Stimulated activated naive B cell treated with anti-CD40 and anti-IgM and Interleukin-4, amounts not matched to agents 10 μg/mL and 1 μg/mL and 100 μg/mL, for 72 hours (primary cell): Measurements from ENCODE around the gene TMEM198.
A peak's percentile ranks its signal among the peaks of the same experiment; 100 is the strongest.

Source experiments
- ATAC-seq, 2 donors: fragments of 150-1000 bp; cut with Tn5 transposase; replicated peaks; 2 replicates each; pipeline ENCODE4 v1.10.0; 2021; ENCODE audit warnings: moderate library complexity in 1 of 2
- DNase-seq: peaks from one replicate; pipeline ENCODE4 v3.0.0; 2021
- H3K27ac Mint-ChIP-seq: one replicate; pipeline ENCODE4 v1.8.0; 2022; ENCODE audit warnings: mild to moderate bottlenecking, mixed read lengths
- H3K27me3 Mint-ChIP-seq, 2 donors: one replicate each; pipeline ENCODE4 v1.8.0; 2022; ENCODE audit warnings: mixed read lengths in 2 of 2
- H3K36me3 Mint-ChIP-seq, 2 donors: one replicate each; pipeline ENCODE4 v1.8.0; 2022; ENCODE audit warnings: mixed read lengths in 2 of 2, mild to moderate bottlenecking in 1 of 2
- H3K4me1 Mint-ChIP-seq, 2 donors: one replicate each; pipeline ENCODE4 v1.8.0; 2022; ENCODE audit warnings: mixed read lengths in 2 of 2, mild to moderate bottlenecking in 1 of 2
- H3K4me3 Mint-ChIP-seq, 2 donors: one replicate each; pipeline ENCODE4 v1.8.0; 2022; ENCODE audit warnings: mild to moderate bottlenecking in 2 of 2, mixed read lengths in 2 of 2, moderate library complexity in 1 of 2
- H3K9me3 Mint-ChIP-seq, 2 donors: one replicate each; pipeline ENCODE4 v1.8.0; 2022; ENCODE audit warnings: mixed read lengths in 2 of 2, mild to moderate bottlenecking in 1 of 2

Gene TMEM198

GRCh38 chr2:219539926-219540678 is 3.7 kb upstream of the TMEM198 start:
- Mint-ChIP-seq H3K27ac (no peak overlapping the region), H3K36me3 (peaks cover 24 to 36% of the 10 kb centered on the region in 2 donors), H3K9me3 (no peaks in the 10 kb centered on the region), H3K4me1 (peaks cover 14 to 29% of the 10 kb centered on the region in 2 donors), H3K27me3 (peaks cover 54 to 88% of the 10 kb centered on the region in 2 donors), H3K4me3 (no peak overlapping the region)
- ATAC-seq (no peak), DNase-seq (no peak)

- no peaks in the 10 kb centered on the region for H3K9me3 Mint-ChIP-seq
- no peak for DNase-seq
- H3K27me3 Mint-ChIP-seq = peaks cover 49 to 88% of the 10 kb centered on the region in 2 donors
- peaks cover 14 to 29% of the 10 kb centered on the region in 2 donors for H3K4me1 Mint-ChIP-seq
- H3K36me3 Mint-ChIP-seq = peaks cover 24 to 36% of the 10 kb centered on the region in 2 donors
- no peak overlapping the region for H3K4me3 Mint-ChIP-seq
- peak overlapping the region; percentile 3 for H3K27ac Mint-ChIP-seq
- no peak for ATAC-seq
Observed at GRCh38 chr2:219540784-219541504, 2.9 kb upstream of the TMEM198 start.

GRCh38 chr2:219541611-219542180 is 2.1 kb upstream of the TMEM198 start:
- peak overlapping the region; percentile 29 to 64 for H3K4me3 Mint-ChIP-seq
- peaks cover 50 to 88% of the 10 kb centered on the region in 2 donors for H3K27me3 Mint-ChIP-seq
- ATAC-seq = peak; percentile 65 to 72
- no peak overlapping the region for H3K27ac Mint-ChIP-seq
- no peaks in the 10 kb centered on the region for H3K9me3 Mint-ChIP-seq
- H3K36me3 Mint-ChIP-seq = peaks cover 24 to 36% of the 10 kb centered on the region in 2 donors
- H3K4me1 Mint-ChIP-seq = peaks cover 14 to 29% of the 10 kb centered on the region in 2 donors
- peak; percentile 82 for DNase-seq

GRCh38 chr2:219542931-219543595 is 765 bp upstream of the TMEM198 start:
- H3K4me1 Mint-ChIP-seq = peaks cover 14 to 29% of the 10 kb centered on the region in 2 donors
- H3K27ac Mint-ChIP-seq = no peak overlapping the region
- ATAC-seq (peak; percentile 58 to 59), DNase-seq (peak; percentile 12)
- peaks cover 21 to 34% of the 10 kb centered on the region in 2 donors for H3K36me3 Mint-ChIP-seq
- H3K27me3 Mint-ChIP-seq = peaks cover 55 to 86% of the 10 kb centered on the region in 2 donors
- no peaks in the 10 kb centered on the region for H3K9me3 Mint-ChIP-seq
- H3K4me3 Mint-ChIP-seq = peak overlapping the region; percentile 83 to 84

GRCh38 chr2:219544567-219544966 is 739 bp downstream of the TMEM198 start:
- Mint-ChIP-seq H3K27me3 (peaks cover 58 to 87% of the 10 kb centered on the region in 2 donors), H3K9me3 (no peaks in the 10 kb centered on the region), H3K4me1 (peaks cover 14 to 29% of the 10 kb centered on the region in 2 donors), H3K36me3 (peaks cover 9 to 21% of the 10 kb centered on the region in 2 donors), H3K27ac (peak overlapping the region; percentile 90), H3K4me3 (peak overlapping the region; percentile 83 to 84)
- DNase-seq (no peak), ATAC-seq (no peak)

- DNase-seq = no peak
- peaks cover 56 to 87% of the 10 kb centered on the region in 2 donors for H3K27me3 Mint-ChIP-seq
- ATAC-seq = no peak
- H3K36me3 Mint-ChIP-seq = peaks cover 8 to 13% of the 10 kb centered on the region in 2 donors
- H3K9me3 Mint-ChIP-seq = no peaks in the 10 kb centered on the region
- no peak overlapping the region for H3K4me3 Mint-ChIP-seq
- no peak overlapping the region for H3K27ac Mint-ChIP-seq
- H3K4me1 Mint-ChIP-seq = peaks cover 14 to 29% of the 10 kb centered on the region in 2 donors
Observed at GRCh38 chr2:219545295-219545942, 1.6 kb downstream of the TMEM198 start.

- Mint-ChIP-seq H3K27ac (no peak overlapping the region), H3K4me3 (no peak overlapping the region), H3K4me1 (peaks cover 16 to 29% of the 10 kb centered on the region in 2 donors), H3K36me3 (peaks cover 5 to 12% of the 10 kb centered on the region in 2 donors), H3K9me3 (no peaks in the 10 kb centered on the region), H3K27me3 (peaks cover 56 to 87% of the 10 kb centered on the region in 2 donors)
- DNase-seq (no peak), ATAC-seq (no peak)
Observed at GRCh38 chr2:219545943-219546352, 2.1 kb downstream of the TMEM198 start.

- peaks cover 63 to 85% of the 10 kb centered on the region in 2 donors for H3K27me3 Mint-ChIP-seq
- H3K27ac Mint-ChIP-seq = no peak overlapping the region
- DNase-seq = no peak
- H3K4me1 Mint-ChIP-seq = peaks cover 18 to 26% of the 10 kb centered on the region in 2 donors
- no peak overlapping the region for H3K4me3 Mint-ChIP-seq
- H3K9me3 Mint-ChIP-seq = no peaks in the 10 kb centered on the region
- ATAC-seq = no peak
- H3K36me3 Mint-ChIP-seq = peaks cover 0 to 7% of the 10 kb centered on the region in 2 donors
Observed at GRCh38 chr2:219547621-219548020, 3.8 kb downstream of the TMEM198 start.

GRCh38 chr2:219548990-219549389 is 5.2 kb downstream of the TMEM198 start:
- H3K4me1 Mint-ChIP-seq = peaks cover 15 to 21% of the 10 kb centered on the region in 2 donors
- peaks cover 0 to 7% of the 10 kb centered on the region in 2 donors for H3K36me3 Mint-ChIP-seq
- H3K27me3 Mint-ChIP-seq = peaks cover 71 to 91% of the 10 kb centered on the region in 2 donors
- no peaks in the 10 kb centered on the region for H3K9me3 Mint-ChIP-seq
- H3K4me3 Mint-ChIP-seq = no peak overlapping the region
- no peak for ATAC-seq
- H3K27ac Mint-ChIP-seq = no peak overlapping the region
- no peak for DNase-seq

- peaks cover 73 to 92% of the 10 kb centered on the region in 2 donors for H3K27me3 Mint-ChIP-seq
- H3K9me3 Mint-ChIP-seq = no peaks in the 10 kb centered on the region
- H3K4me3 Mint-ChIP-seq = no peak overlapping the region
- no peak for DNase-seq
- no peak overlapping the region for H3K27ac Mint-ChIP-seq
- H3K36me3 Mint-ChIP-seq = peaks cover 0 to 7% of the 10 kb centered on the region in 2 donors
- no peak for ATAC-seq
- peaks cover 11 to 15% of the 10 kb centered on the region in 2 donors for H3K4me1 Mint-ChIP-seq
Observed at GRCh38 chr2:219549619-219550018, 5.8 kb downstream of the TMEM198 start.

GRCh38 chr2:219551441-219552381 is 7.9 kb downstream of the TMEM198 start:
- Mint-ChIP-seq H3K9me3 (no peaks in the 10 kb centered on the region), H3K36me3 (peaks cover 0 to 7% of the 10 kb centered on the region in 2 donors), H3K4me3 (peak overlapping the region; percentile 75 to 79), H3K4me1 (peaks cover 9 to 11% of the 10 kb centered on the region in 2 donors), H3K27me3 (peaks cover 72 to 90% of the 10 kb centered on the region in 2 donors), H3K27ac (peak overlapping the region; percentile 56)
- no peak for DNase-seq
- peak; percentile 11 to 14 for ATAC-seq

- H3K27ac Mint-ChIP-seq = no peak overlapping the region
Observed at GRCh38 chr2:219552382-219553167, 8.7 kb downstream of the TMEM198 start.

More at GRCh38 chr2:219552382-219553167, 8.7 kb downstream of the TMEM198 start:
- no peaks in the 10 kb centered on the region for H3K9me3 Mint-ChIP-seq
- peak; percentile 95 to 96 for ATAC-seq
- H3K36me3 Mint-ChIP-seq = peaks cover 0 to 4% of the 10 kb centered on the region in 2 donors
- peaks cover 9 to 11% of the 10 kb centered on the region in 2 donors for H3K4me1 Mint-ChIP-seq
- peak; percentile 68 for DNase-seq
- H3K4me3 Mint-ChIP-seq = peak overlapping the region; percentile 75 to 79
- H3K27me3 Mint-ChIP-seq = peaks cover 64 to 89% of the 10 kb centered on the region in 2 donors
